Sigmoid colon (tissue), 7 donors: Measurements from ENCODE around the gene QRICH1. TPM values are rescaled to one million over a fixed set of nuclear protein-coding genes. Genes with fewer than 3 reads are reported as not detected.

Source experiments
- DNase-seq: peaks from one replicate; pipeline ENCODE4 v3.0.0-alpha.2; 2019
- H3K27ac ChIP-seq, 4 donors: fragments of 200-600 bp; sonication (generic); one replicate each; pipeline ENCODE4 v1.5.1; 2016 to 2019; ENCODE audit warnings: mild to moderate bottlenecking in 1 of 4
- H3K27me3 ChIP-seq, 3 donors: fragments of 200-600 bp; sonication (generic); one replicate each; pipeline ENCODE4 v1.5.1; 2019; ENCODE audit warnings: mild to moderate bottlenecking in 1 of 3
- H3K36me3 ChIP-seq, 4 donors: fragments of 200-600 bp; sonication (generic); one replicate each; pipeline ENCODE4 v1.5.1; 2016 to 2019
- H3K4me1 ChIP-seq, 4 donors: fragments of 200-600 bp; sonication (generic); one replicate each; pipeline ENCODE4 v1.5.1; 2017 to 2019
- H3K4me3 ChIP-seq, 4 donors: fragments of 200-600 bp; sonication (generic); one replicate each; pipeline ENCODE4 v1.5.1; 2017 to 2019; ENCODE audit warnings: mild to moderate bottlenecking in 2 of 4, moderate library complexity in 1 of 4
- H3K9me3 ChIP-seq, 4 donors: fragments of 200-600 bp in 3 of 4; sonication (generic) in 3 of 4; one replicate each; pipeline versions ENCODE4 v1.5.1 to v1.6.1; 2013 to 2019
- CTCF ChIP-seq, 4 experiments: fragments of 450-650 bp in 3 of 4; fragments of 200-600 bp in 1 of 4; IDR thresholded peaks; one replicate each; pipeline ENCODE4 v1.5.1; 2016 to 2019; ENCODE audit warnings: antibody characterized with exemption in 4 of 4, mild to moderate bottlenecking in 3 of 4, moderate library complexity in 2 of 4
- EP300 ChIP-seq, 4 donors: sonication (generic); formaldehyde crosslinking; IDR thresholded peaks; one replicate each; pipeline ENCODE4 v1.6.1; 2017; ENCODE audit warnings: antibody characterized with exemption in 4 of 4
- POLR2A ChIP-seq, 2 donors: fragments of 450-650 bp; IDR thresholded peaks; one replicate each; pipeline ENCODE4 v1.6.1; 2016; ENCODE audit warnings: antibody characterized with exemption in 2 of 2, mild to moderate bottlenecking in 2 of 2, moderate library complexity in 2 of 2
- POLR2AphosphoS5 ChIP-seq, 4 donors: sonication (generic); formaldehyde crosslinking; IDR thresholded peaks; one replicate each; pipeline ENCODE4 v1.6.1; 2017; ENCODE audit warnings: antibody characterized with exemption in 4 of 4
- WGBS, 2 donors: extraction: QIAGEN DNeasy Blood & Tissue Kit; methylation state at CpG; one replicate each; pipeline ENCODE4 v1.1.7; 2013; 5-methylcytosine and 5-hydroxymethylcytosine counted together
- intact Hi-C: fragments of 100-400 bp; cut with DNase I; formaldehyde crosslinking; loops from one replicate; pipeline ENCODE4 v1.15.1; 2023
- polyA plus RNA-seq, 3 donors: library from polyadenylated mRNA; stranded (reverse); fragments of 200-250 nt; gene quantifications; one replicate each; pipeline ENCODE4 v1.2.3, GENCODE V29; 2013
- total RNA-seq, 4 donors: library from RNA; depleted of rRNA; stranded (reverse); fragments of >200 nt; gene quantifications; one replicate each; pipeline ENCODE4 v1.1.0, GENCODE V29; 2016
- donor health status: healthy with polysubstance abuse.
- donor health status: Bipolar disorder and iron deficiency.
- donor health status: healthy.

Gene QRICH1
- total and polyA plus RNA-seq, 7 donors, result 16.8 to 255 (median 68.4) TPM

GRCh38 chr3:49026536-49026935, 67.3 kb downstream of the QRICH1 start:
- no peak overlapping the region for H3K27ac ChIP-seq
- no peaks in the 10 kb centered on the region for H3K9me3 ChIP-seq
- H3K27me3 ChIP-seq, result no peaks in the 10 kb centered on the region
- intact Hi-C loops, result no loop called here
- peaks cover 0 to 43% (median 29%) of the 10 kb centered on the region in 4 donors for H3K4me1 ChIP-seq
- peaks cover 9 to 58% (median 30%) of the 10 kb centered on the region in 4 donors for H3K36me3 ChIP-seq
- H3K4me3 ChIP-seq, result no peak overlapping the region
- no peak for DNase-seq
- WGBS, 2 donors, result 95% methylated on average over 3 of the region's 3 CpGs
- no peak for TF ChIP-seq EP300 (IDR thresholded peaks at IDR 0.05)
- no peak for TF ChIP-seq POLR2A (IDR thresholded peaks at IDR 0.05)
- TF ChIP-seq CTCF (IDR thresholded peaks at IDR 0.05), result no peak

- H3K27me3 ChIP-seq, result no peaks in the 10 kb centered on the region
- intact Hi-C loops, result no loop called here
- peaks cover 4 to 52% (median 24%) of the 10 kb centered on the region in 4 donors for H3K36me3 ChIP-seq
- WGBS, 2 donors, result 91 to 92% methylated on average over 8 of the region's 8 CpGs
- no peak overlapping the region for H3K4me3 ChIP-seq
- TF ChIP-seq CTCF (IDR thresholded peaks at IDR 0.05) (no peak), EP300 (IDR thresholded peaks at IDR 0.05) (no peak), POLR2A (IDR thresholded peaks at IDR 0.05) (no peak), POLR2AphosphoS5 (IDR thresholded peaks at IDR 0.05) (no peak)
- no peaks in the 10 kb centered on the region for H3K9me3 ChIP-seq
- no peak overlapping the region for H3K27ac ChIP-seq
- H3K4me1 ChIP-seq, result peaks cover 0 to 43% (median 30%) of the 10 kb centered on the region in 4 donors
- DNase-seq, result no peak
Measured at GRCh38 chr3:49025793-49026520, 67.9 kb downstream of the QRICH1 start.

- peaks cover 4 to 44% (median 22%) of the 10 kb centered on the region in 4 donors for H3K36me3 ChIP-seq
- no peak overlapping the region for H3K27ac ChIP-seq
- intact Hi-C loops, result no loop called here
- H3K4me3 ChIP-seq, result no peak overlapping the region
- DNase-seq, result no peak
- TF ChIP-seq POLR2A (IDR thresholded peaks at IDR 0.05) (no peak), CTCF (IDR thresholded peaks at IDR 0.05) (no peak), POLR2AphosphoS5 (IDR thresholded peaks at IDR 0.05) (no peak), EP300 (IDR thresholded peaks at IDR 0.05) (no peak)
- peaks cover 0 to 50% (median 36%) of the 10 kb centered on the region in 4 donors for H3K4me1 ChIP-seq
- no peaks in the 10 kb centered on the region for H3K27me3 ChIP-seq
- no peaks in the 10 kb centered on the region for H3K9me3 ChIP-seq
- WGBS, 2 donors, result 79% methylated on average over 13 of the region's 13 CpGs
Measured at GRCh38 chr3:49025005-49025792, 68.7 kb downstream of the QRICH1 start.

- TF ChIP-seq EP300 (IDR thresholded peaks at IDR 0.05), result no peak
- TF ChIP-seq POLR2AphosphoS5 (IDR thresholded peaks at IDR 0.05), result no peak
- TF ChIP-seq POLR2A (IDR thresholded peaks at IDR 0.05), result no peak
- no peak for TF ChIP-seq CTCF (IDR thresholded peaks at IDR 0.05)
- WGBS, 2 donors, result 63 to 81% methylated on average over 5 of the region's 5 CpGs
- DNase-seq, result no peak
Measured at GRCh38 chr3:49024449-49024848, 69.4 kb downstream of the QRICH1 start.

More at GRCh38 chr3:49024449-49024848, 69.4 kb downstream of the QRICH1 start:
- peaks cover 4 to 43% (median 22%) of the 10 kb centered on the region in 4 donors for H3K36me3 ChIP-seq
- no peak overlapping the region for H3K27ac ChIP-seq
- intact Hi-C loops, result loop anchor here (5.0 kb wide), 1 partner anchor 68 kb away; the partner anchor contains the start of gene QRICH1
- peaks cover 0 to 52% (median 44%) of the 10 kb centered on the region in 4 donors for H3K4me1 ChIP-seq
- H3K27me3 ChIP-seq, result no peaks in the 10 kb centered on the region
- no peak overlapping the region for H3K4me3 ChIP-seq
- H3K9me3 ChIP-seq, result no peaks in the 10 kb centered on the region
